Cardiac muscle cell (in vitro differentiated cells and primary cell): ENCODE measurements around the gene CCDC138. TPM values are rescaled to one million over a fixed set of nuclear protein-coding genes. Genes with fewer than 3 reads are reported as not detected.

Source experiments
- DNase-seq, 2 donors: peaks; one replicate each; pipeline versions ENCODE4 v3.0.0 to v3.0.0-alpha.2; 2010 to 2017; ENCODE audit warnings: low read depth in 1 of 2, low spot score in 1 of 2
- H3K27ac ChIP-seq: fragments of 200-600 bp; sonication (generic); 2 replicates; pipeline ENCODE4 v1.5.1; 2016
- H3K27me3 ChIP-seq: fragments of 200-600 bp; sonication (generic); 2 replicates; pipeline ENCODE4 v1.6.0; 2016; ENCODE audit warnings: control low read depth
- H3K36me3 ChIP-seq: fragments of 200-600 bp; sonication (generic); 2 replicates; pipeline ENCODE4 v1.5.1; 2016; ENCODE audit warnings: control low read depth
- H3K4me1 ChIP-seq: fragments of 200-600 bp; sonication (generic); 2 replicates; pipeline ENCODE4 v1.8.1; 2017; ENCODE audit warnings: low read depth, mild to moderate bottlenecking, mixed run types
- H3K4me3 ChIP-seq: fragments of 200-600 bp; sonication (generic); 2 replicates; pipeline ENCODE4 v1.5.1; 2016; ENCODE audit warnings: mild to moderate bottlenecking
- H3K9me3 ChIP-seq: fragments of 200-600 bp; sonication (generic); 2 replicates; pipeline ENCODE4 v1.5.1; 2017; ENCODE audit warnings: low read depth, mild to moderate bottlenecking, control low read depth
- polyA plus RNA-seq: library from polyadenylated mRNA; unstranded; fragments of >200 nt; fragmentation: Nextera tagmentation; extraction: Ambion mirVana; gene quantifications from 2 replicates; pipeline ENCODE4 v1.2.1, GENCODE V29; 2016
- total RNA-seq: library from RNA; depleted of rRNA; stranded (reverse); fragments of >200 nt; gene quantifications from 2 replicates; pipeline ENCODE4 v1.2.3, GENCODE V29; 2016
- TF ChIP-seq, protein P1 (sequence below): IDR thresholded peaks from 2 replicates; pipeline ENCODE4 v1.5.1; 2012; ENCODE audit warnings: low read depth, mild to moderate bottlenecking, low read length

CCDC138 gene
- total and polyA plus RNA-seq, 2 experiments from 2014 or later = 8.4 to 10.0 TPM

DNA sequence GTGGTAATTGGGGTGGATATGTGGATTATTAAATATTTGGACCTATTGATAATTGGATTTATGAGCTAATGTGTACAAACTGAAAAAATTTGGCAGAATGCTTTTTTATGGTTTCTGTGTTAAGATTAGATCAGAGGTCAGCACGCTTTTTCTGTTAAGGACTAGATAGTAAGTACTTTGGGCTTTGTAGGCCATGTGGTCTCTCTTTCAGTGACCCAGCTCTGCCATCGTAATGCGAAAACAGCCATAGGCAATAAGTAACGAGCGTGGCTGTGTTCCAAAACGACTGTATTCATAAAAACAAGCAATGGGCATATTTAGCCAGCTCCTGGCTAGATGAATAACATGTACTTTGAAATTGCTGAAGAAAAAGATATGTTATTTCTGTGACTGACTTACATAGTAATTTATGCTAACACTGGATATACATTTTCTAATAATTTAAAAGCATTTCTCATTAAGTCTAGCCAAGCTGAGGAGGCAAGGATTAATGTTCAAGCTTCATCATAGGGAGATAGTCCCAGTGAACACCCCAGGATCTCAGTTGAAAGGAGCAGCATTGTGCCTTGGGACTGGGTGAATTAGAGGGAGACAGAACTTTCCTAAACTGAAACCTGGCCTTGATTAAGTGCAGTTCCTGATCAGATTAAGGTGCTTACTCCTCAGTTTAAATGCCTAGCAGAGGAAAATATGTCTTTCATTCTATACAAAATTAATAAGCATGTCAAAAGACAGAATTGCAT is 20.0 kb downstream of the CCDC138 start:
- Histone ChIP-seq H3K27ac (no peak overlapping the region), H3K36me3 (peaks cover 6% of the 10 kb centered on the region), H3K4me1 (no peaks in the 10 kb centered on the region), H3K9me3 (no peaks in the 10 kb centered on the region), H3K4me3 (no peak overlapping the region), H3K27me3 (no peaks in the 10 kb centered on the region)
- no peak for DNase-seq
- TF ChIP-seq, protein P1, sequence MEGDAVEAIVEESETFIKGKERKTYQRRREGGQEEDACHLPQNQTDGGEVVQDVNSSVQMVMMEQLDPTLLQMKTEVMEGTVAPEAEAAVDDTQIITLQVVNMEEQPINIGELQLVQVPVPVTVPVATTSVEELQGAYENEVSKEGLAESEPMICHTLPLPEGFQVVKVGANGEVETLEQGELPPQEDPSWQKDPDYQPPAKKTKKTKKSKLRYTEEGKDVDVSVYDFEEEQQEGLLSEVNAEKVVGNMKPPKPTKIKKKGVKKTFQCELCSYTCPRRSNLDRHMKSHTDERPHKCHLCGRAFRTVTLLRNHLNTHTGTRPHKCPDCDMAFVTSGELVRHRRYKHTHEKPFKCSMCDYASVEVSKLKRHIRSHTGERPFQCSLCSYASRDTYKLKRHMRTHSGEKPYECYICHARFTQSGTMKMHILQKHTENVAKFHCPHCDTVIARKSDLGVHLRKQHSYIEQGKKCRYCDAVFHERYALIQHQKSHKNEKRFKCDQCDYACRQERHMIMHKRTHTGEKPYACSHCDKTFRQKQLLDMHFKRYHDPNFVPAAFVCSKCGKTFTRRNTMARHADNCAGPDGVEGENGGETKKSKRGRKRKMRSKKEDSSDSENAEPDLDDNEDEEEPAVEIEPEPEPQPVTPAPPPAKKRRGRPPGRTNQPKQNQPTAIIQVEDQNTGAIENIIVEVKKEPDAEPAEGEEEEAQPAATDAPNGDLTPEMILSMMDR = no peak

- H3K36me3 ChIP-seq = peaks cover 13% of the 10 kb centered on the region
- H3K9me3 ChIP-seq = no peaks in the 10 kb centered on the region
- no peak for DNase-seq
- no peak overlapping the region for H3K4me3 ChIP-seq
- H3K4me1 ChIP-seq = no peaks in the 10 kb centered on the region
- H3K27ac ChIP-seq = no peak overlapping the region
- no peaks in the 10 kb centered on the region for H3K27me3 ChIP-seq
- TF ChIP-seq, protein P1 = no peak
Observed at GRCh38 chr2:108809936-108810335, 23.4 kb downstream of the CCDC138 start.

- Histone ChIP-seq H3K27ac (no peak overlapping the region), H3K9me3 (no peaks in the 10 kb centered on the region), H3K4me1 (no peaks in the 10 kb centered on the region), H3K36me3 (peaks cover 20% of the 10 kb centered on the region), H3K27me3 (no peaks in the 10 kb centered on the region), H3K4me3 (no peak overlapping the region)
- TF ChIP-seq, protein P1 = no peak
- no peak for DNase-seq
Observed at GRCh38 chr2:108810993-108811957, 24.7 kb downstream of the CCDC138 start.

- no peak for DNase-seq
- H3K9me3 ChIP-seq = no peaks in the 10 kb centered on the region
- H3K4me3 ChIP-seq = no peak overlapping the region
- H3K27me3 ChIP-seq = no peaks in the 10 kb centered on the region
- TF ChIP-seq, protein P1 = no peak
- no peak overlapping the region for H3K27ac ChIP-seq
- peaks cover 28% of the 10 kb centered on the region for H3K36me3 ChIP-seq
- H3K4me1 ChIP-seq = no peaks in the 10 kb centered on the region
Observed at GRCh38 chr2:108813732-108814131, 27.2 kb downstream of the CCDC138 start.

DNA sequence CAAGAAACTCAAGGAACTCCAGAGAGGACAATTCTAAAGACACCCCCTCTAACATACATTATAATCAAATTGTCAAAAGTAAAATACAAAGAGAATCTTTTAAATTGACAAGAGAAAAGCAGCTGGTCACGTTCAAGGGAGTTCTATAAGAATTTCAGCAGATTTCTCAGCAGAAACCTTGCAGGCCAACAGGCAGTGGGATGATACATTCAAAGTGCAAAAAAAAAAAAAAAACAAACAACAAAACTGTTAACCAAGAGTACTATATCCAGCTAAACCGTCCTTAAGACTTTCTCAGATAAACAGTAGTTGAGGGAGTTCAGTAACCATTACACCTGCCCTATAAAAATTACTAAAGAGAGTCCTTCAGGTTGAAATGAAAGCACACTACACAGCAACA is 33.9 kb downstream of the CCDC138 start:
- H3K36me3 ChIP-seq = peaks cover 15% of the 10 kb centered on the region
- H3K27ac ChIP-seq = no peak overlapping the region
- TF ChIP-seq, protein P1 = no peak
- no peaks in the 10 kb centered on the region for H3K4me1 ChIP-seq
- no peaks in the 10 kb centered on the region for H3K9me3 ChIP-seq
- H3K27me3 ChIP-seq = no peaks in the 10 kb centered on the region
- H3K4me3 ChIP-seq = no peak overlapping the region
- no peak for DNase-seq
